HCT116 (cell line): Measurements from ENCODE around the gene PIGA.

Source experiments
- EGR1 ChIP-seq: IDR thresholded peaks from 2 replicates; pipeline ENCODE4 v1.6.1; 2012; ENCODE audit warnings: low read depth
- EZH2phosphoT487 ChIP-seq: fragments of 200-600 bp; IDR thresholded peaks from 2 replicates; pipeline ENCODE4 v1.6.1; 2018; ENCODE audit warnings: antibody characterized with exemption, borderline replicate concordance
- POLR2AphosphoS5 ChIP-seq: IDR thresholded peaks from 2 replicates; pipeline ENCODE4 v1.6.1; 2011; ENCODE audit warnings: mild to moderate bottlenecking, low read depth, low read length, moderate library complexity
- RAD21 ChIP-seq: IDR thresholded peaks from 2 replicates; pipeline ENCODE4 v1.6.1; 2012; ENCODE audit warnings: low read depth, mild to moderate bottlenecking
- SP1 ChIP-seq: IDR thresholded peaks from 2 replicates; pipeline ENCODE4 v1.6.1; 2012; ENCODE audit warnings: low read depth
- TF ChIP-seq, protein P1 (sequence below), 3 experiments: fragments of 200-600 bp in 1 of 3; sonication (generic) in 1 of 3; IDR thresholded peaks in 2 of 3; conservative IDR thresholded peaks in 1 of 3; 2 replicates each; pipeline ENCODE4 v1.5.1; 2012 to 2017; ENCODE audit warnings: low read depth in 2 of 3, low read length in 2 of 3, antibody characterized with exemption in 1 of 3, borderline replicate concordance in 1 of 3, control low read depth in 1 of 3, mild to moderate bottlenecking in 1 of 3, mixed read lengths in 1 of 3, mixed run types in 1 of 3, moderate library complexity in 1 of 3; ENCODE audit not compliant: insufficient read depth in 1 of 3
- TF ChIP-seq, protein P2 (sequence below): IDR thresholded peaks from 2 replicates; pipeline ENCODE4 v1.6.1; 2011; ENCODE audit warnings: mild to moderate bottlenecking, low read length, moderate library complexity; ENCODE audit not compliant: insufficient replicate concordance; ENCODE audit errors: extremely low read depth

DNA sequence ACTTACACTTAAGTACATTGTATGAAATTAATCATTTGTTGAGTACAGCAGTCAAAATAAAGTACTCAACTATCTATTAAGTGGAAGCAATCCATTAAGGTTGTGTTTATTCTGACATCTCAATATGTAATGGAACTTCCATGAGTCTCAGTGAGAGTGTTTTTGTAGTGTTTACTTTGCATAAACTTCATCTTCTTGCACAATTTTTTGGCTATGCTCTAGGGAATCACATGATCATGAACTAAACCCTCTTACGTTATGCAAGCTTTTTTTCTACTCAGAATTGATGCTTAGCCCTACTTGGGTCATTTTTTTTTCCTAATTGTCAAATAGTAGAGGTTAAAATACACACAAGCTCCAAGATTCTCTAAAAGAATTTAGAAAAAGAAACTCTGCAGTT is 21.1 kb upstream of the PIGA start:
- TF ChIP-seq, protein P1, sequence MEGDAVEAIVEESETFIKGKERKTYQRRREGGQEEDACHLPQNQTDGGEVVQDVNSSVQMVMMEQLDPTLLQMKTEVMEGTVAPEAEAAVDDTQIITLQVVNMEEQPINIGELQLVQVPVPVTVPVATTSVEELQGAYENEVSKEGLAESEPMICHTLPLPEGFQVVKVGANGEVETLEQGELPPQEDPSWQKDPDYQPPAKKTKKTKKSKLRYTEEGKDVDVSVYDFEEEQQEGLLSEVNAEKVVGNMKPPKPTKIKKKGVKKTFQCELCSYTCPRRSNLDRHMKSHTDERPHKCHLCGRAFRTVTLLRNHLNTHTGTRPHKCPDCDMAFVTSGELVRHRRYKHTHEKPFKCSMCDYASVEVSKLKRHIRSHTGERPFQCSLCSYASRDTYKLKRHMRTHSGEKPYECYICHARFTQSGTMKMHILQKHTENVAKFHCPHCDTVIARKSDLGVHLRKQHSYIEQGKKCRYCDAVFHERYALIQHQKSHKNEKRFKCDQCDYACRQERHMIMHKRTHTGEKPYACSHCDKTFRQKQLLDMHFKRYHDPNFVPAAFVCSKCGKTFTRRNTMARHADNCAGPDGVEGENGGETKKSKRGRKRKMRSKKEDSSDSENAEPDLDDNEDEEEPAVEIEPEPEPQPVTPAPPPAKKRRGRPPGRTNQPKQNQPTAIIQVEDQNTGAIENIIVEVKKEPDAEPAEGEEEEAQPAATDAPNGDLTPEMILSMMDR (IDR thresholded peaks at IDR 0.05 in 2 of 3, conservative IDR thresholded peaks at IDR 0.05 in 1 of 3; ENCODE audit: borderline replicate concordance in 1 of 3, insufficient read depth in 1 of 3, low read depth in 2 of 3, low read length in 2 of 3): no peak
- no peak for TF ChIP-seq RAD21
- TF ChIP-seq POLR2AphosphoS5: no peak
- TF ChIP-seq SP1: no peak
- TF ChIP-seq, protein P2, sequence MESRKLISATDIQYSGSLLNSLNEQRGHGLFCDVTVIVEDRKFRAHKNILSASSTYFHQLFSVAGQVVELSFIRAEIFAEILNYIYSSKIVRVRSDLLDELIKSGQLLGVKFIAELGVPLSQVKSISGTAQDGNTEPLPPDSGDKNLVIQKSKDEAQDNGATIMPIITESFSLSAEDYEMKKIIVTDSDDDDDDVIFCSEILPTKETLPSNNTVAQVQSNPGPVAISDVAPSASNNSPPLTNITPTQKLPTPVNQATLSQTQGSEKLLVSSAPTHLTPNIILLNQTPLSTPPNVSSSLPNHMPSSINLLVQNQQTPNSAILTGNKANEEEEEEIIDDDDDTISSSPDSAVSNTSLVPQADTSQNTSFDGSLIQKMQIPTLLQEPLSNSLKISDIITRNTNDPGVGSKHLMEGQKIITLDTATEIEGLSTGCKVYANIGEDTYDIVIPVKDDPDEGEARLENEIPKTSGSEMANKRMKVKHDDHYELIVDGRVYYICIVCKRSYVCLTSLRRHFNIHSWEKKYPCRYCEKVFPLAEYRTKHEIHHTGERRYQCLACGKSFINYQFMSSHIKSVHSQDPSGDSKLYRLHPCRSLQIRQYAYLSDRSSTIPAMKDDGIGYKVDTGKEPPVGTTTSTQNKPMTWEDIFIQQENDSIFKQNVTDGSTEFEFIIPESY: no peak
- TF ChIP-seq EGR1: no peak
- no peak for TF ChIP-seq EZH2phosphoT487
